Tibial artery (tissue), 4 donors: ENCODE results near the gene ABL1.

Source experiments
- DNase-seq, 2 donors: peaks; one replicate each; pipeline ENCODE4 v3.0.0-alpha.2; 2019
- H3K27ac ChIP-seq, 2 donors: fragments of 200-600 bp; sonication (generic) in 1 of 2; 1 replicate in 1 of 2; 2 replicates in 1 of 2; pipeline ENCODE4 v1.5.1; 2018 to 2019; ENCODE audit warnings: mild to moderate bottlenecking in 1 of 2
- H3K27me3 ChIP-seq, 2 donors: fragments of 200-600 bp; sonication (generic) in 1 of 2; one replicate each; pipeline versions ENCODE4 v1.5.1 to v1.6.0; 2016 to 2019
- H3K36me3 ChIP-seq, 3 donors: fragments of 200-600 bp; sonication (generic) in 2 of 3; one replicate each; pipeline ENCODE4 v1.5.1; 2016 to 2019; ENCODE audit warnings: mild to moderate bottlenecking in 2 of 3
- H3K4me1 ChIP-seq, 4 donors: fragments of 200-600 bp; sonication (generic) in 2 of 4; 1 replicate in 3 of 4; 2 replicates in 1 of 4; pipeline ENCODE4 v1.5.1; 2016 to 2019
- H3K4me3 ChIP-seq, 2 donors: fragments of 200-600 bp; sonication (generic) in 1 of 2; 1 replicate in 1 of 2; 2 replicates in 1 of 2; pipeline ENCODE4 v1.5.1; 2018 to 2019; ENCODE audit warnings: mild to moderate bottlenecking in 2 of 2
- H3K9me3 ChIP-seq, 3 donors: fragments of 200-600 bp; sonication (generic) in 1 of 3; one replicate each; pipeline ENCODE4 v1.5.1; 2016 to 2019
- intact Hi-C: fragments of 100-400 bp; cut with DNase I; formaldehyde crosslinking; loops from one replicate; pipeline ENCODE4 v1.15.0; 2023; ENCODE audit warnings: low total_unique reads
- TF ChIP-seq, protein P1 (sequence below), 2 experiments: fragments of 200-600 bp in 1 of 2; fragments of 450-650 bp in 1 of 2; IDR thresholded peaks; one replicate each; pipeline ENCODE4 v1.5.1; 2017 to 2019; ENCODE audit warnings: antibody characterized with exemption in 2 of 2, mild to moderate bottlenecking in 1 of 2, moderate library complexity in 1 of 2

The ABL1 gene

DNA sequence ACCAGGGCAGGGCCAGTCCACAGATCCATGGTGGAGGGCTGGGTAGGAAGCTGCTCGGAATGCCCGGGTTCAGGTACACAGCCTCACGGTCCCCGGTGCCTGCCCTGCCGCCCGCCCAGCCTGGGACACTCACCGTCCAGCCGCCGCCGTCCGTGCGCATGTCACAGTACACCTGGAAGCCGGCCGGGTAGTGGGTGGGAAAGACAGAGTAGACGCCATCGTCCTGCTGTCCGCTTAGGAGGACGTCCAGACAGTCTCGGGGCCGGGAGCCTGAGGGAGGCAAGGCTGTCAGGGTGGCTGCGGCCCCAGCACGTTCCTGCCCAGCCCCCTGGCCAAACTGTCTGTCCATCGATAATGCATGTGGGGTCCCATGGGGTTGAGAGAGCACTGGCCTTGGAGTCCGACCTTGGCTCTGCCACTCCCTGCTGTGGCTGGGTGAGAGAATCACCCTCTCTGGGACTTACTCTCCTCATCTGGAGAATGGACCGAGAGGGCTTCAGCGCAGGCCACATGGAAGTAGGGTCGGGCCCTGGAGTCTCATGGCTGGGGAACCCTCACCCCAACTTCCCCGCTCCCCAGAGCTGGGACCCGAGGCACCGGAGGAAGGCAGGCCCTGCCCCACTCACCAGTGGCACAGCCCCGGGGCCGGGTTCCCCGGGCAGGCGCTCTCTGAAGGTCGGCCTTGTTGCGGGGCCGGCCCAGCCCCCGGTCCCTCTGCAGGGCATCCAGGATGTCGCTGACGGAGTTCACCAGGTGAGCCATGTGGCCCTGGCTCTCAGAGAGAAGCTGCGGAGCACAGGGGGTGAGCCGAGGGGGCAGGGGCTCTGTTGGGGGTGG is 88.8 kb downstream of the ABL1 start:
- Histone ChIP-seq H3K27me3 (peaks cover 0 to 67% of the 10 kb centered on the region in 2 donors), H3K9me3 (no peaks in the 10 kb centered on the region), H3K4me3 (no peak overlapping the region), H3K4me1 (peaks cover 0 to 7% (median 0%) of the 10 kb centered on the region in 4 donors), H3K36me3 (no peaks in the 10 kb centered on the region), H3K27ac (no peak overlapping the region)
- no peak for DNase-seq
- TF ChIP-seq, protein P1, sequence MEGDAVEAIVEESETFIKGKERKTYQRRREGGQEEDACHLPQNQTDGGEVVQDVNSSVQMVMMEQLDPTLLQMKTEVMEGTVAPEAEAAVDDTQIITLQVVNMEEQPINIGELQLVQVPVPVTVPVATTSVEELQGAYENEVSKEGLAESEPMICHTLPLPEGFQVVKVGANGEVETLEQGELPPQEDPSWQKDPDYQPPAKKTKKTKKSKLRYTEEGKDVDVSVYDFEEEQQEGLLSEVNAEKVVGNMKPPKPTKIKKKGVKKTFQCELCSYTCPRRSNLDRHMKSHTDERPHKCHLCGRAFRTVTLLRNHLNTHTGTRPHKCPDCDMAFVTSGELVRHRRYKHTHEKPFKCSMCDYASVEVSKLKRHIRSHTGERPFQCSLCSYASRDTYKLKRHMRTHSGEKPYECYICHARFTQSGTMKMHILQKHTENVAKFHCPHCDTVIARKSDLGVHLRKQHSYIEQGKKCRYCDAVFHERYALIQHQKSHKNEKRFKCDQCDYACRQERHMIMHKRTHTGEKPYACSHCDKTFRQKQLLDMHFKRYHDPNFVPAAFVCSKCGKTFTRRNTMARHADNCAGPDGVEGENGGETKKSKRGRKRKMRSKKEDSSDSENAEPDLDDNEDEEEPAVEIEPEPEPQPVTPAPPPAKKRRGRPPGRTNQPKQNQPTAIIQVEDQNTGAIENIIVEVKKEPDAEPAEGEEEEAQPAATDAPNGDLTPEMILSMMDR (IDR thresholded peaks at IDR 0.05) = no peak
- intact Hi-C loops = no loop called here

DNA sequence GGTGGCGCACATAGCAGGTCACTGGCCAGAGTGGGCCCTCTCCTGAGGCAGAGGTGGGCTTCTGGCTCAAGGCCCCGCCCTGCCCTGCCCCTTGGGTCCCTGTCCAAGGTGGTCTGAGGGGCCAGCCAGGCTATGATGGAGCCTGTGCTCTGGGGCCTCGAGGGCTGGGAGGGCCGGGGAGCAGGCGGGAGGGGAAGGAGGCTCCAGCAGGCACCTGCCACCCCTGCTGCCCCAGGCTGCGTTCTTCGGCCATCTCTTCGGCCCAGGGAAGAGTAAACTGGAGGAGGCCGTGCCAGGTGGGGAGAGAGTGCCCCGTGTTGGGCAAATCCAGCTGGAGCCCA is 89.4 kb downstream of the ABL1 start:
- no peak for DNase-seq
- TF ChIP-seq, protein P1 (IDR thresholded peaks at IDR 0.05) = no peak
- Histone ChIP-seq H3K27me3 (peaks cover 0 to 63% of the 10 kb centered on the region in 2 donors), H3K9me3 (no peaks in the 10 kb centered on the region), H3K4me3 (no peak overlapping the region), H3K4me1 (peaks cover 0 to 10% (median 0%) of the 10 kb centered on the region in 4 donors), H3K36me3 (no peaks in the 10 kb centered on the region), H3K27ac (no peak overlapping the region)
- intact Hi-C loops = no loop called here

DNA sequence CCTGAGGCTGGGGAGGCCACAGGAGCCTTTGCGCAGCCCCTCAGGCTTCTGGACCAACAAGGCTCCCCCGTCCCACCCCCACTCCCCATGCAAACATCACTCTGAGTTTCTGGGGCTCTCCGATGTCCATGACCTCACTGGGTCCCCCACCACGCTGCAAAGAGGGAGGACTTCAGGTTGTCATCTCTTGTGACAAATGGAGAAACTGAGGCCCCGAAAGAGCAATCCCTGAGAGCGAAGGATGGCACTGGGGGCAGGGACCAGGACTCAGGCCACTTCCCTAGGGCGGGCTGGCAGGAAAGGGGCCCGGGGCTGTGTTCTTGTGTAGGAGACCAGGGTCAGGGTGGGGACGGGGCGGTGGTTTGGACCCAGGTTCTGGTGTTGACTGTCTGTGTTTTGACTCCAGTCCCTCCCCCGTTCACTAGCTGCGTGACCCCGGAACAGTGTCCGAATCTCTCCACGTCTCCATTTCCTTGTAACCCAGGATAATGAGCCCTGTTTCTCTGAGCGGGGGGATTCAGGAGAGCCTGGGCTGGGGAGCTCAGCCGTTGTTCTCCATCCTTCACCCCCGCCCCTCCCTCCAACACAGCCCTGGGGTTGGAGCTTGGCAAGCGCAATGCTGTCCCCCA is 90.1 kb downstream of the ABL1 start:
- H3K27ac ChIP-seq = no peak overlapping the region
- intact Hi-C loops = no loop called here
- peaks cover 0 to 15% (median 0%) of the 10 kb centered on the region in 4 donors for H3K4me1 ChIP-seq
- TF ChIP-seq, protein P1 (IDR thresholded peaks at IDR 0.05) = no peak
- H3K36me3 ChIP-seq = no peaks in the 10 kb centered on the region
- H3K4me3 ChIP-seq = no peak overlapping the region
- H3K27me3 ChIP-seq = peaks cover 0 to 59% of the 10 kb centered on the region in 2 donors
- DNase-seq = no peak
- H3K9me3 ChIP-seq = no peaks in the 10 kb centered on the region

GRCh38 chr9:130927338-130927737 is 92.3 kb downstream of the ABL1 start:
- Histone ChIP-seq H3K9me3 (no peaks in the 10 kb centered on the region), H3K4me1 (peaks cover 0 to 19% (median 0%) of the 10 kb centered on the region in 4 donors), H3K27me3 (peaks cover 0 to 45% of the 10 kb centered on the region in 2 donors), H3K36me3 (no peaks in the 10 kb centered on the region), H3K4me3 (no peak overlapping the region), H3K27ac (no peak overlapping the region)
- intact Hi-C loops = no loop called here
- no peak for DNase-seq
- TF ChIP-seq, protein P1 (IDR thresholded peaks at IDR 0.05) = no peak

- no peaks in the 10 kb centered on the region for H3K36me3 ChIP-seq
- H3K4me3 ChIP-seq = no peak overlapping the region
- intact Hi-C loops = no loop called here
- no peak overlapping the region for H3K27ac ChIP-seq
- no peaks in the 10 kb centered on the region for H3K9me3 ChIP-seq
- H3K27me3 ChIP-seq = peaks cover 0 to 45% of the 10 kb centered on the region in 2 donors
- H3K4me1 ChIP-seq = peaks cover 0 to 24% (median 2%) of the 10 kb centered on the region in 4 donors
- TF ChIP-seq, protein P1 (IDR thresholded peaks at IDR 0.05) = no peak
- no peak for DNase-seq
These were observed 93.2 kb downstream of the ABL1 start for GRCh38 chr9:130927995-130928900.
